OCI-LY7 (cell line): ENCODE results near the gene ARSD.

Experiments used
- EZH2phosphoT487 ChIP-seq: fragments of 200-600 bp; sonication (generic); IDR thresholded peaks from 2 replicates; pipeline ENCODE4 v1.6.1; 2018; ENCODE audit warnings: low read depth, borderline replicate concordance, mild to moderate bottlenecking, mixed run types, antibody characterized with exemption, low read length, moderate library complexity, mixed read lengths
- TF ChIP-seq, protein P1 (sequence below): fragments of 200-600 bp; sonication (generic); conservative IDR thresholded peaks from 2 replicates; pipeline ENCODE4 v1.5.1; 2014; ENCODE audit warnings: mild to moderate bottlenecking, antibody characterized with exemption, low read length, moderate library complexity, mixed read lengths

DNA sequence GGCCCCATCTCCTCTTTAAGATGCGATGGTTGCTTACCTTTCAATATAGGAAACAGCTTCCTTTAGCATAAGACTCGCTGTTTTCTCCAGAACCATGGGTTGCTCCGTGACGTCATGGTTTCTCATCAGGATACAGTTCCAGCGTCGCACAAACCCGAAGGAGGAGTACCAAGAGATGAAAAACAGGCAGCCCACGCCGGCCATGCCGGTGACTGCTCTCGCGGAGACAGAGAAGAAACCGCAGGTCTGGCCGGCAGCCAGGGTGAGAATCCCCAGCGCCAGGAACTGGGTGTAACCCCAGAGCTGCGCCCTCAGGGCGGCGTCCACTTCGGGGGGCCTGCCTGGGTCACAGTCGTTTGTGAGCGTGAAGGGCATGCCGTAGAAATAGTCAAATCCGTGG lies 11.4 kb downstream of the ARSD start:
- TF ChIP-seq, protein P1, sequence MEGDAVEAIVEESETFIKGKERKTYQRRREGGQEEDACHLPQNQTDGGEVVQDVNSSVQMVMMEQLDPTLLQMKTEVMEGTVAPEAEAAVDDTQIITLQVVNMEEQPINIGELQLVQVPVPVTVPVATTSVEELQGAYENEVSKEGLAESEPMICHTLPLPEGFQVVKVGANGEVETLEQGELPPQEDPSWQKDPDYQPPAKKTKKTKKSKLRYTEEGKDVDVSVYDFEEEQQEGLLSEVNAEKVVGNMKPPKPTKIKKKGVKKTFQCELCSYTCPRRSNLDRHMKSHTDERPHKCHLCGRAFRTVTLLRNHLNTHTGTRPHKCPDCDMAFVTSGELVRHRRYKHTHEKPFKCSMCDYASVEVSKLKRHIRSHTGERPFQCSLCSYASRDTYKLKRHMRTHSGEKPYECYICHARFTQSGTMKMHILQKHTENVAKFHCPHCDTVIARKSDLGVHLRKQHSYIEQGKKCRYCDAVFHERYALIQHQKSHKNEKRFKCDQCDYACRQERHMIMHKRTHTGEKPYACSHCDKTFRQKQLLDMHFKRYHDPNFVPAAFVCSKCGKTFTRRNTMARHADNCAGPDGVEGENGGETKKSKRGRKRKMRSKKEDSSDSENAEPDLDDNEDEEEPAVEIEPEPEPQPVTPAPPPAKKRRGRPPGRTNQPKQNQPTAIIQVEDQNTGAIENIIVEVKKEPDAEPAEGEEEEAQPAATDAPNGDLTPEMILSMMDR, result no peak
- no peak for TF ChIP-seq EZH2phosphoT487
